SH-SY5Y (cell line): ENCODE data around the gene ELAC1.

Source experiments
- GATA2 ChIP-seq: IDR thresholded peaks from 2 replicates; pipeline ENCODE4 v1.6.1; 2011; ENCODE audit warnings: mild to moderate bottlenecking, low read depth, low read length
- GATA3 ChIP-seq: IDR thresholded peaks from 2 replicates; pipeline ENCODE4 v1.6.1; 2011; ENCODE audit warnings: low read depth, mild to moderate bottlenecking, low read length, moderate library complexity

DNA sequence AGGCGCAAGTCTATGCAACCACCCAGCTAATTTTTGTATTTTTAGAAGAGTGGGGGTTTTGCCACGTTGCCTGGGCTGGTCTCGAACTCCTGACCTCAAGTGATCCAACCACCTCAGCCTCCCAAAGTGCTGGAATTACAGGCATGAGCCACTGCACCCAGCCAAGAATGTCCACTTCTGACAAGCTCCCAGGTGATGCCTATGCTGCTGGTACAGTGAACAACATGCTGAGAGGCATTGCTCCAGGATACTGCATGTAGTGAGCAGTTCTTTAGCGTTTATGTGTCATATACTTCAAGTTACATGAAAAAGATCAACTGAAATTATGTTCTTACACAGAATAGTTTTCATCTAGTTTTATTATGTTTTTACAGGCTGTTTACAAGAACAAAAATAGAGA is 17.2 kb upstream of the ELAC1 start:
- TF ChIP-seq GATA2 (no peak), GATA3 (no peak)
